Liver (tissue), 3 donors: ENCODE results near the gene GNG12.

Experiments used
- CTCF ChIP-seq: fragments of 150-350 bp; IDR thresholded peaks from 2 replicates; pipeline ENCODE4 v1.5.1; 2017; ENCODE audit warnings: improper control_type of control experiment, low read depth, low read length; ENCODE audit not compliant: missing input control
- SP1 ChIP-seq: IDR thresholded peaks from 2 replicates; pipeline ENCODE4 v1.6.1; 2018; ENCODE audit warnings: antibody characterized with exemption, mild to moderate bottlenecking
- donor health status: healthy.
- donor health status: healthy.

GRCh38 chr1:67789551-67789950 lies 43.7 kb downstream of the GNG12 start:
- TF ChIP-seq CTCF, result no peak
- no peak for TF ChIP-seq SP1
